ENCODE data around the gene AKAP5.

GRCh38 chr14:64439141-64439540 lies 26.2 kb upstream of the AKAP5 start:
- TF ChIP-seq CTCF (IDR thresholded peaks at IDR 0.05; ENCODE audit: poor library complexity) (no peak), EZH2 (IDR thresholded peaks at IDR 0.05; ENCODE audit: borderline replicate concordance) (no peak)

Data from hepatocyte (in vitro differentiated cells).